Activated CD4-positive, alpha-beta T cell treated with anti-CD3 and anti-CD28 coated beads, Interleukin-2, Interleukin-6, amounts not matched to agents 100 ng/mL and 50 ng/mL, durations not matched to agents 16 hours and 8 hours (primary cell): ENCODE measurements around the gene RAD51B.
"Not testable (repeated sequence)": the region's sequence is repeated elsewhere in the genome, so short reads cannot be mapped to it uniquely, and the experiment has no call there.

Experiments used
- DNase-seq: peaks from one replicate; pipeline ENCODE4 v3.0.0-alpha.2; 2020

Gene RAD51B

GRCh38 chr14:67819563-67820421 lies at the start of gene RAD51B:
Gene RAD51B (plus strand): TSS chr14:67819779.
- DNase-seq = peak; percentile 93

- DNase-seq = no peak
These were observed 45.7 kb upstream of the RAD51B start for GRCh38 chr14:67773844-67774377.

GRCh38 chr14:67776653-67777322 lies 42.8 kb upstream of the RAD51B start:
- DNase-seq = no peak

GRCh38 chr14:67778792-67779191 lies 40.8 kb upstream of the RAD51B start:
- DNase-seq = no peak

DNA sequence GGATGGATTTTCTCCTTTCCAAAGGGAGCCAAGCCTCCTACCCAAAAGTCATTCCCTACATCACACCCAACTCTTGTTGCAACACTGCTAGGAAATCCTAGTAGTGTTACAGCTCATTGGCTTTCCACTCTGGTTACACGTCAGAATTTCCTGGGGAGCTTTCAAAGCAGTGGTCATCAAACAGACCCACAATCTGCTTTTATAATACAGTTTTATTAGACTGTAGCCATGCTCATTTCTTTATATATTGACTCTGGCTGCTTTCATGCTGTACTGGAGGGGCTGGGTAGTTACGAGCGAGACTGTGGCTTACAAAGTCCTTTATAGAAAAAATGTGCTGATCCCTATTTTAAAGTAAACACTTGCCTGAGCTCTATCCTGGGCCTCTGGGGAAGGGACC lies 37.5 kb upstream of the RAD51B start:
- no peak for DNase-seq

GRCh38 chr14:67784244-67784823 lies 35.2 kb upstream of the RAD51B start:
- no peak for DNase-seq

DNA sequence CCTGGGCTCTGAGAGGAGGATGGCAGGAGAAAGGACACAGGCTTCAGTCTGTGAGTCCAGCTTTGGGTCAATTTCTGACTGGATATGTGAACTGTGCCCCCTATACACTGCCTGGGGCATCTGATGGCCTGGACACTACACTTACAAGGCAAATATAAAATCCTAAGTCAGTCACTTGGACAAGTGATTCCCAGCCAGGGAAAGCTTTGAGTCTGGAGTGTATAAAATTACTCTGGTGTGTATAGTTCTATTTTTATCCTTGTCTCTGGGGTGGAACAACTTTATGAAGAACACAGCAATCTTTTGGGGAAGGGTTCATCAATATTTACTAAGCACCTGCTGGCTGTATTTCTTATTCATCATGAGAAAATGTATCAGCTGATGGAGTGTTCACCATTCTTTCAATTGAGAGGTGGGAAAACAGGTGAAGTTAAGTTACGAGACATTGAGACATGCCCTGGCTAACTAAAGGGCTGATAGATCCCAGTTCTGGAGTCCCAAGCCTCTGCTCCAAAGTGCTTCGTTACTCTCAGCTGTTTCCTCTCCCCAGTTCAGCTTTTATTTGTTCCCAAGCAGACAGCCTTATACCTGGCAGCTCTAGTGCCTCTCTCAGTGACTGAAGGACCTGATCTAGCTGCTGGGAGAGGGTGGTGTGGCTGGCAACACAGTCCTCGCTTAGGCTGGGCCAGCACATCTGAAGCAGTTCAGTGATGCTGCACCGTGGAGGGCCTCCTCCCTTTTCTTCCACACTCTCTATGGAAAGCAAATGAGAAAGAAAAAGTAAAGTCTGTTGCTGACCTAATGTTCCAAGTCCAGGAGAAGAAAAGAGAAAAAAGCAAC lies 34.1 kb upstream of the RAD51B start:
- DNase-seq = no peak

DNA sequence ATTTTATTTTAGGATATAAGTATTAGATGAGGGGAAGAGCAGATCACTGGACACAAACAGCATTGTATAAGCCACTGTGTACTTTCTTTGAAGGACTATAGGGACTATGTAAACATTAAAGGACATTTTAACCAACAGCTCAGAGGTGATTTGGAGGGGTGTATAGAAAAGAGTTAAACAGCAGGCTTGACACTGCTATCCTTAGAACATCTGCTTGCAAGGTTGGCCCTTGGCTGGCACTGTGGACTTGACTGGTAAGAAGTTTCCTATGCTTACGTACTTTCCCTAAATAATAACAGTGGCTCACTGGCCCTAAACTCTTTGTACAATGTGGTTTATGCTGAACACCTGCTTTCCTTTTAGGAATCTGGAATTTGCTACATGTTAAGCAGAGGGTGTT lies 31.9 kb upstream of the RAD51B start:
- DNase-seq = no peak

DNA sequence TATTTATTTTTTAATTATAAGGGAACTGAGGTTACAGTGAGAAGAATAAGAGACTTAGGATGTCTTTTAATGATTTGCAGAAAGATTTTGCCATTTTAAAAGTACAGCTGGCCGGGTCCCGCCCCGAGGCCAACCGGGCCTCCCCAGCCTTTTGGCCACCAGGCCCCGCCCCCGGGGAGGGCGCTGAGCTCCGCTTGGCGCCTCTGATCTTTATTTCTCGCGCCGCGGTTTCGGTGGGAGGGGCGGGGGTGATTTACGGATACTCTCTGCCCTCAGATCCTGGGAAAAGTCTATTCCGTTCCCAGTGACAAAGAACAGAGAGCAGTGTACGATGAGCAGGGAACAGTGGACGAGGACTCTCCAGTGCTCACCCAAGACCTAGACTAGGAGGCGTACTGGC lies 20.8 kb upstream of the RAD51B start:
- DNase-seq = no peak

DNA sequence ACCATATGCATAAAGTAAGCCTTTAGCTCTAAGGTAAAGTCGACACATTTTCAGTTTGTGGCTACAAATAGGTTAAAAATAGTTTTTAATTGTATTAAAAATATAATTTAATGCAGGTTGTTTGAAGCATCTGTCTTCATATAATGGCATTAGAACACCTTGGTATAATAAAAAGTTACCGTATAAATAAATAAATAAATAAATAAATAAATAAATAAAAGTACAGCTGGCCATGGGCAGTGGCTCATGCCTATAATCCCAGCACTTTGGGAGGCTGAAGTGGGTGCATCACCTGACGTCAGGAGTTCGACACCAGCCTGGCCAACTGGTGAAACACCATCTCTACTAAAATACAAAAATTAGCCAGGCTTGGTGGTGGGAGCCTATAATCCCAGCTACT lies 18.8 kb upstream of the RAD51B start:
- no peak for DNase-seq

DNA sequence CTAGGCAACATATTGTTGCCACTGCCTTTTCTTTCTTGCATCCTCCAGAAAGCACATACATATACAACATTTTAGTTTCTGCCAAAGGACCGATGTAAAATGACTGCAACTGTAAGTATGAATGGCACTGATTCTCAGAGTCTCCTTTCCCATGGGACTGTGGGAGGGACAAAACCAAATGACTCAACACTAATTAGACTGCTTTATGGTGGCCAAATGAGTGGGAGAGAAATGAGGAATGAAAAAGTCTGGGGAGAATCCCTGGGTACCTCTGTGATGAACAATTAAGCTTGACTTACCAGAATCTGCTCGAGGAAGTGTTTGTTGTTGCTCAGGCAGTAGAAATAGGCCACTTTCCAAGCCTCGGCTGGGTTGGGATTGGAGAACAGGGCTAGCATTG lies 13.3 kb upstream of the RAD51B start:
- no peak for DNase-seq

- no peak for DNase-seq
These were observed 4.8 kb upstream of the RAD51B start for GRCh38 chr14:67814821-67815220.

DNA sequence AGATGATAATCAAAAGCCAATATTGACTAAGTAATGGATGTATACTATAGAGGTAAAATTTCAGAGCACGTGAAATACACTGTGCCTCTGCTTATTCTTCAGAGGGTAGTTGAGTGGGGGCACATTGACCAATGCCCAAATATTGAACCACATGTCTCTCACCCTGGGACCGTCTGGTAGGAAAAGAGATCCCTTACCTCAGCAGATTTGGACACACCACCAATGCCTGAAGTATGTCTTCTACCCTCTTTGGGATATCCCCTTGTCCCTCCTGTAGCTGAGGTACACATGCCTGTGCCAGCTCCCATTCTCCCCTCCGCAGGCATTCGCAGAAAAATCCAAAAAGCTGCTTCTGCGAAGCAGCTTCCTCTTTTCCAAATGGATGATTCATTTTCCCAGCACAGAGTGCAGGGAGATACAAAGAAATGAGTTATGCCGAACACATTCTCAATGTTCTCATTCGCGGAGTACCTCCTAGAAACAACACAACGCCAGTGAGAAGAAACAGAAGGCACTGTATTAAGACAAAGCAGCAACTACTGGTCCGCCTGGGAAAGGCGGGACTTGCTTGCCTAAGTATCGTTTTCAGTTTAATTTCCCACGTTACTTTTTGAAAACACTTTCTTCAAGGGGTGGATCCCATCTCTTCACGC lies 3.9 kb upstream of the RAD51B start:
- DNase-seq = no peak

GRCh38 chr14:67816326-67817002 lies 3.1 kb upstream of the RAD51B start, which contains the start of gene ZFYVE26:
Gene ZFYVE26 (minus strand): TSS chr14:67816590. CDS start chr14:67815963, 627 bp downstream.
- peak; percentile 95 for DNase-seq

DNA sequence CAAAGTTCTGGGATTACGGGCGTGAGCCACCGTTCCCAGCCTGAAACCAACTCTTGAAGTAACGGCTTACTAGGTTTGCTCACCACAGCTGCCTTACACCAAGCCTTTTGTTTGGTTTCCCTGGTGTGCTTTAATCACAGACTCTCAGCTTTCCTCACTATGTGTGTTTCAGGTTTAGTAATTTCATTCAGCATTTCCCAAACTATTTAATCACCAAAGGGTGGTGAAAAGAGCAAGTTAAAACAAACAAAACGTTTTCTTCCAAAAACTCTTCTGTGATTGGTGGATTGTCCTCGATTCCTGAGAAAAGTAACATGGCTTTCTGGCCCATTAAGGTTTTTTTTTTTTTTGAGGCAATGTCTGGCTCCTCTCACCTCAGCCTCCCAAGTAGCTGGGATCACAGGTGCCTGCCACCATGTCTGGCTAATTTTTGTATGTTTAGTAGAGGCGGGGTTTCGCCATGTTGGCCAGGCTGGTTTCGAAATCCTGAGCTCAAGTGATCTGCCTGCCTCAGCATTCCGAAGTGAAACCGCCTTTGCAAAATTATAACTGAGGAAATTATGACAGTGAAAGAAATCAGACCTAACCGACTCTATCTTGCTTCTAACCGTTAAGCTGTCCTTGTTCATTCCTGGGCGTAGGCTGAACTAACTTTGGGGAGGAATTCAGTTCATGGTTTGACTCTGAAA lies 1.7 kb upstream of the RAD51B start:
- no peak for DNase-seq

DNA sequence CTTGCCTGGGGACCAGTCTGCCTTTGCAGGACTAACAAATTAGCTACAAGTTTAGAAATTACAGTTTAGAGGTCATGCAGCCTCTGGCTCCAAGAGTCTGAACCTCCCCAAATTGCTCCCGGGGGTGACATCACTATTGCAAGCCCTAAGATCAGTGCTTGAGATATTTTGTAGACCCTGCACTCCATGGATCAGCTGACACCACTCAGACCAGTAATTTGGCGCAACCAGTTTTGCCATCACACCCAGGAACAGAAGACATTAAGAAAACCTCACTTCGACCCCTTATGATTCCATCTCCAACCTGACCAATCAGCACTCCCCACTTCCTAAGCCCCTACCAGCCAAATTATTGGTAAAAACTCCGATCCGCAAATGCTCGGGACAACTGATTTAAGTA lies 1.1 kb upstream of the RAD51B start:
- DNase-seq = not testable (repeated sequence)

GRCh38 chr14:67820428-67820971 lies 921 bp downstream of the RAD51B start:
- peak; percentile 40 for DNase-seq

DNA sequence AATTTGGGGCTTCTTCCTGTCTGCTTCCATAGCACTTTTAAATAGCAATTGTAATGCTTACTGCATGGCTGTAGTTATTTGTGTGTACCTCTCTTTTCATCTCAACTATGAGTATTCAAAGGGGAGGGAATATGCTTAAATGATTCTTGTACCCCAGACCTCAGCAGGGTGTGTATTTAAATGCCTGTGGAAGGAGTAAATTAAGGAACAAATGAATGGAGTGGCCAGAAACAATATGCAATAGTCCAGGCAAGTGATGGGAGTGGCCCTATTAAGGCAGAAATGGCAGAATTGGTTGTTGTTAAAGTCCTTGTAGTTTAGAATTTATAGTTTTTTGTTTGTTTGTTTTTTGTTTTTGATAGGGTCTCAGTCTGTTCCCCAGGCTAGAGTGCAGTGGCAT lies 1.5 kb downstream of the RAD51B start:
- DNase-seq = no peak

DNA sequence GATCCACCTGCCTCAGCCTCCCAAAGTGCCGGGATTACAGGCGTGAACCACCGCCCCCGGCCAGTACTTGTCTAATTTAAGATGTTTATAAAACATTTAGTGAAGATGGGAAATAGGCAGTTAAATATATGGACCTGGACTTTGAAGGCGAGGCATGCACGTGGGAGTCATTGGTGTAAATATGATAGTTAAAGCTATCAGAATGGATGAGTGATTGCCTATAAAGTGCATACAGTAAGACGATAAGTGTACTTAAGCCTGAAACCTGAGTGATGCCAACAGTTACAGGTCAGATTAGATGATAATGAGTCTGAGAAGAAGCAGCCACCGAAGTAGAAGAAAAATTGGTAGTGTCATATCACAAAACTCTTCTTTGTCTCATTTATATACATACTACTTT lies 11.5 kb downstream of the RAD51B start:
- DNase-seq = no peak

- DNase-seq = no peak
These were observed 13.8 kb downstream of the RAD51B start for GRCh38 chr14:67833403-67833802.

- no peak for DNase-seq
These were observed 16.0 kb downstream of the RAD51B start for GRCh38 chr14:67835596-67835995.
